ENCODE measurements around the gene SCUBE3.

GRCh38 chr6:35167505-35167904 is 46.3 kb upstream of the SCUBE3 start:
- no peak for TF ChIP-seq ZFP30 (CRISPR knock-in tag; IDR thresholded peaks at IDR 0.05)
- no peak for TF ChIP-seq OSR1 (CRISPR knock-in tag; IDR thresholded peaks at IDR 0.05)
- TF ChIP-seq ZC3H10 (CRISPR knock-in tag; IDR thresholded peaks at IDR 0.05) = no peak
- no peak for TF ChIP-seq ZFP3 (CRISPR knock-in tag; IDR thresholded peaks at IDR 0.05)
- TF ChIP-seq PATZ1 (CRISPR knock-in tag; IDR thresholded peaks at IDR 0.05; ENCODE audit: borderline replicate concordance) = no peak
- TF ChIP-seq RARB (CRISPR knock-in tag; IDR thresholded peaks at IDR 0.05) = no peak
- no peak for TF ChIP-seq POU6F1 (CRISPR knock-in tag; IDR thresholded peaks at IDR 0.05; ENCODE audit: borderline replicate concordance, low read depth)
- no peak for TF ChIP-seq ZNF565 (CRISPR knock-in tag; conservative IDR thresholded peaks at IDR 0.05; ENCODE audit: low read depth)
- TF ChIP-seq GLIS3 (CRISPR knock-in tag; IDR thresholded peaks at IDR 0.05) = no peak
- no peak for TF ChIP-seq BACH2 (CRISPR knock-in tag; IDR thresholded peaks at IDR 0.05; ENCODE audit: borderline replicate concordance)
- no peak for TF ChIP-seq SNAI2 (CRISPR knock-in tag; IDR thresholded peaks at IDR 0.05)
- TF ChIP-seq TCF4 (CRISPR knock-in tag; IDR thresholded peaks at IDR 0.05; ENCODE audit: borderline replicate concordance) = no peak
- no peak for TF ChIP-seq ARNTL (CRISPR knock-in tag; IDR thresholded peaks at IDR 0.05; ENCODE audit: borderline replicate concordance, low read depth)

All from SK-N-SH treated with all-trans-retinoic acid at 6 μM for 48 hours (cell line).